Limb (tissue), 2 donors: Measurements from ENCODE around the gene HPSE2.

ENCODE experiments used
- DNase-seq, 2 donors: peaks; one replicate each; pipeline ENCODE4 v3.0.0-alpha.2; 2016; ENCODE audit errors: extremely low spot score in 2 of 2

The HPSE2 gene

GRCh38 chr10:98416606-98417388 lies 818.9 kb downstream of the HPSE2 start:
- no peak for DNase-seq

GRCh38 chr10:98415731-98416119 lies 819.9 kb downstream of the HPSE2 start:
- no peak for DNase-seq

- peak; percentile 87 to 91 for DNase-seq
Measured at GRCh38 chr10:98414932-98415730, 820.5 kb downstream of the HPSE2 start, which contains the start of gene PYROXD2. PYROXD2 (minus strand) TSS chr10:98415182; CDS start chr10:98415135, 47 bp downstream.

GRCh38 chr10:98414578-98414931 lies 821.1 kb downstream of the HPSE2 start:
- DNase-seq: no peak

GRCh38 chr10:98411768-98412167 lies 823.9 kb downstream of the HPSE2 start:
- no peak for DNase-seq

- DNase-seq: no peak
Measured at GRCh38 chr10:98411166-98411565, 824.5 kb downstream of the HPSE2 start.

- no peak for DNase-seq
Measured at GRCh38 chr10:98410759-98411158, 824.9 kb downstream of the HPSE2 start.

- no peak for DNase-seq
Measured at GRCh38 chr10:98410135-98410743, 825.4 kb downstream of the HPSE2 start.

- DNase-seq: no peak
Measured at GRCh38 chr10:98408799-98409198, 826.9 kb downstream of the HPSE2 start.

GRCh38 chr10:98407744-98408241 lies 827.9 kb downstream of the HPSE2 start:
- DNase-seq: no peak
